ENCODE data around the gene DMAP1. TPM values are rescaled to one million over a fixed set of nuclear protein-coding genes. Genes with fewer than 3 reads are reported as not detected.

DMAP1 gene
- total and polyA plus RNA-seq, 2 of the 8 experiments (the other 6 are each of a cell fraction or from before 2014, with no cell fraction given) = 36.4 to 42.4 TPM

DNA sequence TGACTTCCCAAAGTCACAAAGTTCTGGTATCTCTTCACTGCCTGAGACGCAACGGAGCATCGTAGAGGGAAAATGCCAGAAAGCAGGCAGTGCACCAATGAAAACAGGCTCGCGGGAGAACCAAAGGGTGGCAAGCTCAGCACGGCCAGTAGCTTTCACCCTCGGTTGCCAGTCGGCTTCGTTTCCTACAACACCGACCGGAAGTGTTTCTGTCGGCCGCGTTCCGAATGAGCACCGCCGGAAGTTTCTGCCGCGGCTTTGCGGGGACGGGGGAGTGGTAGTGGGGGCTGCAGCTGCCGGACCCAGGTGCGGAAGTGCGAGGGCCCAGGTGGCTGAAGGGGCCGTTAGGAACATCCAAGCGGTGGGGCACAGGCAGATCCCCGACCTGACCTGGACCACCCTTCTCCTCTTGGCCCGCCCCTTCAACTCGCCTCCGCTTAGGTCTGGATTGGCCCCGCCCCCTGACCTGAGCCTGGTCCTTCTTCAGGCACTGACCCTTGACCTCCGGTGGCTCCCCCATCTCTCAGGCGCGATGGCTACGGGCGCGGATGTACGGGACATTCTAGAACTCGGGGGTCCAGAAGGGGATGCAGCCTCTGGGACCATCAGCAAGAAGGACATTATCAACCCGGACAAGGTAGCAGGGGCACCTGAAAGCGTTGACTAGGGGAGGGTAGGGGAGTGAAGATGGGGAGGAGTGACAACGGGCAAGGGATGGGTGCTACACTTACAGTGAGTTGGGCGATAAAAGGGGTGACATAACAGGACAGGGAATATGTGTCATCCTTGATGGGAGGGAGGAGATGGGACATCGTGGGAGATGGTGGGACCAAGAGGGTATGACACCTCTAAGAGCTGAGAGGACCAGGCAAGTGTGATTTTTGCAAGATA, at the start of gene DMAP1 (continued):
- TF ChIP-seq CHD7 (IDR thresholded peaks at IDR 0.05; ENCODE audit: insufficient replicate concordance, low read length) = no peak
- peak; percentile 46; the same call in 1 of the 2 replicates for TF ChIP-seq RFX5 (IDR thresholded peaks at IDR 0.05; ENCODE audit: borderline replicate concordance, low read depth, low read length)
- TF ChIP-seq CEBPB (IDR thresholded peaks at IDR 0.05; ENCODE audit: low read depth, low read length) = 0 out of 2 replicates have a peak, but pooled peaks have one; percentile 15
- TF ChIP-seq TAF7 (optimal IDR thresholded peaks at IDR 0.05; ENCODE audit: borderline replicate concordance, low read depth, low read length) = peak; percentile 66
- no peak for TF ChIP-seq SP2 (IDR thresholded peaks at IDR 0.05; ENCODE audit: low read length)
- peak; percentile 75; the same call in 1 of the 2 replicates for TF ChIP-seq YY1 (IDR thresholded peaks at IDR 0.05; ENCODE audit: low read depth, low read length)
- TF ChIP-seq, protein P1, sequence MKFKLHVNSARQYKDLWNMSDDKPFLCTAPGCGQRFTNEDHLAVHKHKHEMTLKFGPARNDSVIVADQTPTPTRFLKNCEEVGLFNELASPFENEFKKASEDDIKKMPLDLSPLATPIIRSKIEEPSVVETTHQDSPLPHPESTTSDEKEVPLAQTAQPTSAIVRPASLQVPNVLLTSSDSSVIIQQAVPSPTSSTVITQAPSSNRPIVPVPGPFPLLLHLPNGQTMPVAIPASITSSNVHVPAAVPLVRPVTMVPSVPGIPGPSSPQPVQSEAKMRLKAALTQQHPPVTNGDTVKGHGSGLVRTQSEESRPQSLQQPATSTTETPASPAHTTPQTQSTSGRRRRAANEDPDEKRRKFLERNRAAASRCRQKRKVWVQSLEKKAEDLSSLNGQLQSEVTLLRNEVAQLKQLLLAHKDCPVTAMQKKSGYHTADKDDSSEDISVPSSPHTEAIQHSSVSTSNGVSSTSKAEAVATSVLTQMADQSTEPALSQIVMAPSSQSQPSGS (IDR thresholded peaks at IDR 0.05; ENCODE audit: low read length) = peak; percentile 96
- peak; percentile 82; the same call in 1 of the 2 replicates for TF ChIP-seq SP1 (IDR thresholded peaks at IDR 0.05; ENCODE audit: low read depth, low read length)

All from H1 (cell line).